KG1 (cell line): ENCODE results near the gene KAT8.
A peak's percentile ranks its signal among the peaks of the same experiment; 100 is the strongest.

ENCODE experiments used
- DNase-seq: peaks from one replicate; lab custom pipeline; 2025; lab: John Stamatoyannopoulos, UW

The KAT8 gene

DNA sequence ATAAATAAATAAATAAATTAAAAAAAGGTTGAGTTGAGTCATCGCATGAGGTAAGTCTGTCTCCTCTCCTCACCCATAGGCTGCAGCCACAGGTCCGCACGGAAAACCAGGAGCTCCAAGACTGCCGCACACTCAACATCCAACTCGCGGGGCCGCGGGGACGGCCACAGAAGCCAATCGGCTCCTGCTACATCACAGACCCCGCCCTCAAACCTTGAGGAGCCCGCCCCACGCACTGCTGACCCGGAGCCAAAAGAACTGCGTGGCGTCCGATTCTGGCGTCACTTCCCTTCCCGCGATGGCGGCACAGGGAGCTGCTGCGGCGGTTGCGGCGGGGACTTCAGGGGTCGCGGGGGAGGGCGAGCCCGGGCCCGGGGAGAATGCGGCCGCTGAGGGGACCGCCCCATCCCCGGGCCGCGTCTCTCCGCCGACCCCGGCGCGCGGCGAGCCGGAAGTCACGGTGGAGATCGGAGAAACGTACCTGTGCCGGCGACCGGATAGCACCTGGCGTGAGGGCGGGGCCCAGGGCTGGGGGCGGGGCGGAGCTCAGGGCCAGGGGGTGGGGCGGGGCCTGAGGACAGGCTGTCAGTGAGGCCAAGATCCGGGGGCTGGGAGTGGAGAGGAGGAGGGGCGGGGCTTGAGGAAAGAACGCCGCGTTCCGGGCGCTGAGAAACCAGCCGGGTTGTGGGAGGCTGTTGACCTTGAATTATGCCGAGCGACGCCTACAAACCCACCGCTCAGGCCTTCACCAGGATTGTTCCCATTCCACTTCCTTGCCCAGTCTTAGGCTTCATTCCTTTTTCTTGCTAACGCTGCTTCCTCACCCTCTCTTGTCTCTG lies at the start of gene KAT8:
Gene KAT8, plus strand, starts transcription at position 281 of the 839 bp plus-strand sequence. Its CDS starts 18 bp downstream, at position 299.
- DNase-seq: peak; percentile 93

DNA sequence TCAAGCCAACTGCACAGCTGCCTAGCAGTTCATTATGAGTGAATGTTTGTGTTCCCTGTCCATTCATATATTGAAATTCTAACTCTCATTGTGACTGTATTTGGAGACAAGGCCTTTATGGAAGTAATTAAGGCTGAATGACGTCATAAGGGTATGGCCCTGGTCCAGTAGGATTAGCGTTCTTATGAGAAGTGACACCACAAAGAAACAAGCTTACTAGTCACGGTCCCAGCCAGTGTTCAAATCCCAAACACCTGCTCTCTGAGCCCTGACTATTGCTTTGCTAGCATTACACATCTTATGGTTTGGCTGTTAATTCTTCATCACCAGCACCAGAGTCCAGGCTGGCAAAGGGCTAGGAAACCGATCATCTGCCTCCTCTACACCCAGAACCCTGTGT lies 45.6 kb upstream of the KAT8 start:
- no peak for DNase-seq

DNA sequence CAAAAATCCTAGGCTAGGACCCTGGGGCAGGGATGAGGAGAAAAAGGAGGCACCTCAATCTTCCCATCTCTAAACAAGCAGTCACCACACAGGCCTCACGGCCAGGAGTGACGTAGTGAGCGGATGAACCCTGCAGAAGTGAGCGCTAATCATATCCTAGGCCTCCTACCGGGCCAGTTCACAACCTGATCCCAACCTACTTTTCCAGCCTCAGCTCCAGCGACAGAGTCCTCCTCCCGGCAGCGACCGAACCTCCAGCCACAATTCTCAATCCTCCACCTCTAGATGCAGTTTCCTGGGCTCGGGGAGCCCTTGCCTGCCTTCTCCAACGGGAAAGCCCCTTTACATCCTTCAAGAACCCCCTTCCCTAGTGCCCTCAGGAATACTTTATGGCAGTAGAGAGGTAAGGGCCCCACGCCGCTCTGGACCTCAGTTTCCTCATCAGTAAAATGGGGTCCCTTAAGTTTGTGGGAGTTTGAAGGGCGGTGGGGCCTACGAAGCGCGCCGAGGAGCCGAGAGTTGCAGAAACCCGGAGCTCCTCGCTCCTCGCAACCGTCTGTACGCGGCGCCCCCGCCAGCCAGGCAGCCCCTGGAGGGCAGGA lies 44.8 kb upstream of the KAT8 start:
- peak; percentile 42 for DNase-seq

DNA sequence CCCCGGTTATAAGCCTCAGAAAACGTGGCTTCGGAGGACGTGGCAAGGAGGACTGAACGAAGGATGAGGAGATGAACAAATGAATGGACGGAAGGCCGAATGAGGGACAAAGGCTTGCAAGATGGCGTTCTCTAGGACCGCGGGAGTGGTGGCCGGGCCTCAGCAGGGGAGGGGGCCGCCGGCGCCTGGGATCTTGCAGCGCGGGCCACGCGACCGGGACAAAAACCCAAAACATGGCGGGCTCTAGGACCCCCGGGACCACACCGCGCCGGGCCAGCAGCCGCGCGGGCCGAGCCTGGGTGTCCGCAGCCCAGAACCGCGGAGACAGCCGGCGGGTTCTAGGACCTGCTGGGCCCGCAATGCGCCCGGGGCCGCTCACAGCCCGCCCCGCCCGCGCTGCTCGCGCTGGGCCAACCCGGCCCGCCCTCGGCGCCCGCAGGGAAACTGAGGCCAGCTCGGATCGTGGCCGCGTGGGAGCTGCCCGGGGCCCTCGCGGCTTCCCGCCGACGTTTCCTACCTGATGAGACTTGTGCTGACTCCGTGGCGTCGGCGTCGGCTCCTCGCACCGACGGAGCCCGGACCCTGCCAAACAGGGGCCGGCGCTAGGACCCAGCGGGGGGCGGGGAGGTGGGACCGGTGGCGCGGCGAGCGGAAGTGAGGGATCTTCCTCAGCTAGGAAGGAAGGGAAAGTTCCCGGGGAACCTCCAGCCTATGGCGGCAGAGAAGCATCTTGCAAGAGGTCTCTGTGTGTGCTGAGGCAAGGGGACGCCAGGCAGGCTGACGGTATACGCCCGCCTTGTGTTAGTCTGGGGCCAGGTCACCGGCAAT lies 44.1 kb upstream of the KAT8 start:
- peak; percentile 83 for DNase-seq

DNA sequence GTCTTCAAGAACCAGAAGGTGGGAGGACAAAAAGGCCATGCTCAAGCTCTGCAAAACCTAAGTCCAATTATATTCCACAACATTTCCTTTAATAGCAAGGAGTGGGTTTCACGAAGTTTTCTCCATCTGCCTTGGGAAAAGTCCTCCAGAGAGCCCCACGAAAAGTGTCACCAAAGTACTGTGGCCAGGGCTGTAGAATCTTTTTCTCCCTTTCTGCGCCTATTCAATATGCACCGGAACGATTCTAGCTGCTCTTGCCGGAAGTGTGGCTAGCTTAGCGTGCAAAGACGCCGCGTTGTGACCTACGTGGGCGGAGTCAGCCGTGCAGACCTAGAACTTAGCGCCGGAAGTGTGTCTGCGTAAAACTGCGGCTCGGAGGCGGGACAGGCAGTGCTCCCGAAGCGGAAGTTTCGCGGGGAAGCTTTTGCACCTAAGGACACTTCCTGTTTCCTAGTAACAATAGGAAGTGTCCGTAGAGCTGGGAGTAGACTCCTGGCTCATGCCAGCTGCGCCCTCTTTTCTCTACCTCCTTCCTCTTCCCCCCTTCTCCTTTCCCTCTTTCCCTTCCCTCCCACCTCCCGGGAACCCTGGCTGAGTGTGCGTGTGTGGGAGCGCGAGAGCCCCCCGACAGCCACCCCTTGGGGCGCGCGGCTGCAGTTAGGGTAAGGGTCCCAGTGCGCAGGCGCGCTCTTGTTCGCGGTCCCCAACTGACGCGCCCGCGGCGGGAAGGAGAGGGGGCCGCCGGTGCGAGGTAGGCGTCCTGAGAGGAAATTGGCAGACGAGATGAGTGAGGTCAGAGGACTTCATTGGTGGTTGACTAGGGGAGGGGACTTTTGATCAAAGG lies 43.3 kb upstream of the KAT8 start, which contains the start of the genes ZNF646 and ZNF668:
Gene ZNF646, plus strand, starts transcription at position 453 of the 844 bp plus-strand sequence. CDS start 1,903 bp downstream, outside the sequence.
Gene ZNF668, minus strand, starts transcription at position 271 of the 844 bp plus-strand sequence. CDS start 9,781 bp downstream, outside the sequence.
- DNase-seq: peak; percentile 99

DNA sequence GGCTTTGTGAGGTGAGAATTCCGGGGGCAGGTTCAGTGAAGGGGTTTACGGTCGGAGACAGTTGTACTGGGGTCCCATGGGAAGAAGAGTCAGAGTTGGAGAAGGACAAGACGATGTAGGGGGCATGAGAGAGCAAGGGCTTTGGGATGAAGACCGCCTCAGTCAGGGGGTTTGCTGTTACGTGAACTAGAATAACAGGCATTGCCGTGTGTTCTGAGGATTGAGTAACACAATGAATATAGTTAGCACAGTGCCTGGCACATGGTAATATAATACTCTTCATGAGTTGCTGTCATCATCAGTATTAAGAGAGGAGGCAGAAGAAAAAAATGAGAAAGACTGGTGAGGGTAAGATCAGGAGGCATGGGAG lies 42.7 kb upstream of the KAT8 start:
- DNase-seq: no peak

DNA sequence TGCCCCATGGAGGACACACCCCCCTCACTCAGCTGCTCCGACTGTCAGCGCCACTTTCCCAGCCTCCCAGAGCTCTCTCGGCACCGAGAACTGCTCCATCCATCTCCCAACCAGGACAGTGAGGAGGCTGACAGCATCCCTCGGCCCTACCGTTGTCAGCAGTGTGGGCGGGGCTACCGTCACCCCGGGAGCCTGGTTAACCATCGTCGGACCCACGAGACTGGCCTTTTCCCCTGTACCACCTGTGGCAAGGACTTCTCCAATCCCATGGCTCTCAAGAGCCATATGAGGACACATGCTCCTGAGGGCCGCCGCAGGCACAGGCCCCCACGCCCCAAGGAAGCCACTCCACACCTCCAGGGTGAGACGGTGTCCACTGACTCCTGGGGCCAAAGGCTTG lies 41.1 kb upstream of the KAT8 start:
- DNase-seq: no peak

DNA sequence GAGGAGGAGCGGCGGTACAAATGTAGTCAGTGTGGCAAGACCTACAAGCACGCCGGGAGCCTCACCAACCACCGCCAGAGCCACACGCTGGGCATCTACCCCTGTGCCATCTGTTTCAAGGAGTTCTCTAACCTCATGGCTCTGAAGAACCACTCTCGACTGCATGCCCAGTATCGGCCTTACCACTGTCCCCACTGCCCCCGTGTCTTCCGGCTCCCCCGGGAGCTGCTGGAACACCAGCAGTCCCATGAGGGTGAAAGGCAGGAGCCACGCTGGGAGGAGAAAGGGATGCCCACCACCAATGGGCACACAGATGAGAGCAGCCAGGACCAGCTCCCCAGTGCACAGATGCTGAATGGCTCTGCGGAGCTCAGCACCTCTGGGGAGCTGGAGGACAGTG lies 40.4 kb upstream of the KAT8 start:
- no peak for DNase-seq

DNA sequence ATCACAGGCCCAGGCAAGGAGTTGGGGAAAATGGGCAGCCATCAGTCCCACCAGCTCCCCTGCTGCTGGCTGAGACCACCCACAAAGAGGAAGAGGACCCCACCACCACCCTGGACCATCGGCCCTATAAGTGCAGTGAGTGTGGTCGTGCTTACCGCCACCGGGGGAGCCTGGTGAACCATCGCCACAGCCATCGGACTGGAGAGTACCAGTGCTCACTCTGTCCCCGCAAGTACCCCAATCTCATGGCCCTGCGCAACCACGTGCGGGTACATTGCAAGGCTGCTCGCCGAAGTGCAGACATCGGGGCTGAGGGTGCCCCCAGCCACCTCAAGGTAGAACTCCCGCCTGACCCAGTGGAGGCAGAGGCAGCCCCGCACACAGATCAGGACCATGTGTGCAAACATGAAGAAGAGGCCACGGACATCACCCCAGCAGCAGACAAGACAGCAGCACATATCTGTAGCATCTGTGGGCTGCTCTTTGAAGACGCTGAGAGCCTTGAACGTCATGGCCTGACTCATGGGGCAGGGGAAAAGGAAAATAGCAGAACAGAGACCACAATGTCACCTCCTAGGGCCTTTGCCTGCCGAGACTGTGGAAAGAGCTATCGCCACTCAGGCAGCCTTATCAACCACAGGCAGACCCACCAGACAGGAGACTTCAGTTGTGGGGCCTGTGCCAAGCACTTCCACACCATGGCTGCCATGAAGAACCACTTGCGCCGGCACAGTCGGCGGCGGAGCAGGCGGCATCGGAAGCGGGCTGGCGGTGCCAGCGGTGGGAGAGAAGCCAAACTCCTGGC lies 39.7 kb upstream of the KAT8 start:
- no peak for DNase-seq

DNA sequence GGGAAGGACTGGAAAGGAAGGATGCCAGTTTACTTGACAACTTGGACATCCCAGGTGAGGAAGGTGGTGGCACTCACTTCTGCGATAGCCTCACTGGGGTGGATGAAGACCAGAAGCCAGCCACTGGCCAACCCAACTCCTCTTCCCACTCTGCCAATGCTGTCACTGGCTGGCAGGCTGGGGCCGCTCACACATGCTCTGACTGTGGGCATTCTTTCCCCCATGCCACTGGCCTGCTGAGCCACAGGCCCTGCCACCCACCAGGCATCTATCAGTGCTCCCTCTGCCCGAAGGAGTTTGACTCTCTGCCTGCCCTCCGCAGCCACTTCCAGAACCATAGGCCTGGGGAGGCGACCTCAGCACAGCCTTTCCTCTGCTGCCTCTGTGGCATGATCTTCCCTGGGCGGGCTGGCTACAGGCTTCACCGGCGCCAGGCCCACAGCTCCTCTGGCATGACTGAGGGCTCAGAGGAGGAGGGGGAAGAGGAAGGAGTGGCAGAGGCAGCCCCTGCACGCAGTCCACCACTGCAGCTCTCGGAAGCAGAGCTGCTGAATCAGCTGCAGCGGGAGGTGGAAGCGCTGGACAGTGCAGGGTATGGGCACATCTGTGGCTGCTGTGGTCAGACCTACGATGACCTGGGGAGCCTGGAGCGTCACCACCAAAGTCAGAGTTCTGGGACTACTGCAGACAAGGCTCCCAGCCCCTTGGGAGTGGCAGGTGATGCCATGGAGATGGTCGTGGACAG lies 38.7 kb upstream of the KAT8 start:
- DNase-seq: no peak

DNA sequence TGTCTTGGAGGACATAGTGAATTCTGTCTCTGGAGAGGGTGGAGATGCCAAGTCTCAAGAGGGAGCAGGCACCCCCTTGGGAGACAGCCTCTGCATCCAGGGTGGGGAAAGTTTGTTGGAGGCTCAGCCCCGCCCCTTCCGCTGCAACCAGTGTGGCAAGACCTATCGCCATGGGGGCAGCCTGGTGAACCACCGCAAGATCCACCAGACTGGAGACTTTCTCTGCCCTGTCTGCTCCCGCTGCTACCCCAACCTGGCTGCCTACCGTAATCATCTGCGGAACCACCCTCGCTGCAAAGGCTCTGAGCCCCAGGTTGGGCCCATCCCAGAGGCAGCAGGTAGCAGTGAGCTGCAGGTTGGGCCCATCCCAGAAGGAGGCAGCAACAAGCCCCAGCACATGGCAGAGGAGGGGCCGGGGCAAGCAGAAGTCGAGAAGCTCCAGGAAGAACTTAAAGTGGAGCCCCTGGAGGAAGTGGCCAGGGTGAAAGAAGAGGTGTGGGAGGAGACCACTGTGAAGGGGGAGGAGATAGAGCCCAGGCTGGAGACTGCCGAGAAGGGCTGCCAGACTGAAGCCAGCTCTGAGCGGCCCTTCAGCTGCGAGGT lies 38.0 kb upstream of the KAT8 start:
- no peak for DNase-seq

DNA sequence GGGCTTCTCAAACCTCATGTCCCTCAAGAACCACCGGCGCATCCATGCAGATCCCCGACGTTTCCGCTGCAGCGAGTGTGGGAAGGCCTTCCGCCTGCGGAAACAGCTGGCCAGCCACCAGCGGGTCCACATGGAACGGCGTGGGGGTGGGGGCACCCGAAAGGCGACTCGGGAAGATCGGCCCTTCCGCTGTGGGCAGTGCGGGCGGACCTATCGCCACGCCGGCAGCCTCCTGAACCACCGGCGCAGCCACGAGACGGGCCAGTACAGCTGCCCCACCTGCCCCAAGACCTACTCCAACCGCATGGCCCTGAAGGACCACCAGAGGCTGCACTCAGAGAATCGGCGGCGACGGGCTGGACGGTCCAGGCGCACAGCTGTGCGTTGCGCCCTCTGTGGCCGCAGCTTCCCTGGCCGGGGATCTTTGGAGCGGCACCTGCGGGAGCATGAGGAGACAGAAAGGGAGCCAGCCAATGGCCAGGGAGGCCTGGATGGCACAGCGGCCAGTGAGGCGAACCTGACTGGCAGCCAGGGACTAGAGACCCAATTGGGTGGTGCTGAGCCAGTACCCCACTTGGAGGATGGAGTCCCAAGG lies 37.3 kb upstream of the KAT8 start:
- DNase-seq: no peak

DNA sequence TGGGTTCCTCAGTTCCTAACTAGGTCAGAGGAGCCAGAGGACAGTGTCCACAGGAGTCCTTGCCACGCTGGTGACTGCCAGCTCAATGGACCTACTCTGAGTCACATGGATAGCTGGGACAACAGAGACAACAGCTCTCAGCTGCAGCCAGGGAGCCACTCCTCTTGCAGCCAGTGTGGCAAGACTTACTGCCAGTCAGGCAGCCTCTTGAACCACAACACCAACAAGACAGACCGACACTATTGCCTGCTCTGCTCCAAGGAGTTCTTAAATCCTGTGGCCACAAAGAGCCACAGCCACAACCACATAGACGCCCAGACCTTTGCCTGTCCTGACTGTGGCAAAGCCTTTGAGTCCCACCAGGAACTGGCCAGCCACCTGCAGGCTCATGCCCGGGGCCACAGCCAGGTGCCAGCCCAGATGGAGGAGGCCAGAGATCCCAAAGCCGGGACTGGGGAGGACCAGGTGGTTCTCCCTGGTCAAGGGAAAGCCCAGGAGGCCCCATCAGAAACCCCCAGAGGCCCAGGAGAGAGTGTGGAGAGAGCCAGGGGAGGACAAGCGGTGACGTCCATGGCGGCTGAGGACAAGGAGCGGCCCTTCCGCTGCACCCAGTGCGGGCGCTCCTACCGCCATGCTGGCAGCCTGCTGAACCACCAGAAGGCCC lies 36.6 kb upstream of the KAT8 start:
- DNase-seq: no peak

DNA sequence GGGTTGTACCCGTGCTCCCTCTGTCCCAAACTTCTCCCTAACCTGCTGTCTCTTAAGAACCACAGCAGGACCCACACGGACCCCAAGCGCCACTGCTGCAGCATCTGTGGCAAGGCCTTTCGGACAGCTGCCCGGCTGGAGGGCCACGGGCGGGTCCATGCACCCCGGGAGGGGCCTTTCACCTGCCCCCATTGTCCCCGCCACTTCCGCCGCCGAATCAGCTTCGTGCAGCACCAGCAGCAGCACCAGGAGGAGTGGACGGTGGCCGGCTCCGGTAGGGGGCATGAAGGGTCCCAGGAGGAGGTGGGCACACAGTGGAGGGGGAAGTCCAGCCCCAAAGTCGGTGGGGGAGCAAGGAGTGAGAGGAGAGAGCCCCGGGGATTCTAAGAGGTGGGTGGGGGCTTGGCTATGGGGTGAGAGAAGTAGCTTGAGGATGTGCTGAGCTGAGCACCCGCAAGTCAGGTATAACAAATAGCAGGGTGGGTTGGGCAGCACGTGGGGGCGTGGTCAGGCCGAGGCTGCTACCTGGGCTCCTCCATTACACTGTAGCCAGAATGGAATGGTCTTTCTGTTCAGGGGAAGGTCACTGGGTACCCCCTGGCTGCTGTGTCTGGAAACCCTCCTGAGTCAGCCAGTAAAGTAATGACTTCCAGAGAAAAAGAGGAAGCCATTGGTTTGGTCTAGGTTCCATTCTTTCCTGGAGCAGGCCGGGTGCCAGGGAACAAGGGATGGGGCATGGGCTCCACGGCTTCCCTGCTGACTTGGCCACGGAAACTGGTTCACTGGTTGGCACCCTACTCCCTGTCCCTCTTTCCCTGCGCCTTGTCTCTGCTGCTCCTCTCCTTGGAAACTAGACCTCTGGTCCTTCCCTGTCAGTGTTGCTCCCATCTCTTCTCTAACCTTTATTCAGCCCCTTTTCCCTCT lies 35.8 kb upstream of the KAT8 start:
- DNase-seq: no peak

DNA sequence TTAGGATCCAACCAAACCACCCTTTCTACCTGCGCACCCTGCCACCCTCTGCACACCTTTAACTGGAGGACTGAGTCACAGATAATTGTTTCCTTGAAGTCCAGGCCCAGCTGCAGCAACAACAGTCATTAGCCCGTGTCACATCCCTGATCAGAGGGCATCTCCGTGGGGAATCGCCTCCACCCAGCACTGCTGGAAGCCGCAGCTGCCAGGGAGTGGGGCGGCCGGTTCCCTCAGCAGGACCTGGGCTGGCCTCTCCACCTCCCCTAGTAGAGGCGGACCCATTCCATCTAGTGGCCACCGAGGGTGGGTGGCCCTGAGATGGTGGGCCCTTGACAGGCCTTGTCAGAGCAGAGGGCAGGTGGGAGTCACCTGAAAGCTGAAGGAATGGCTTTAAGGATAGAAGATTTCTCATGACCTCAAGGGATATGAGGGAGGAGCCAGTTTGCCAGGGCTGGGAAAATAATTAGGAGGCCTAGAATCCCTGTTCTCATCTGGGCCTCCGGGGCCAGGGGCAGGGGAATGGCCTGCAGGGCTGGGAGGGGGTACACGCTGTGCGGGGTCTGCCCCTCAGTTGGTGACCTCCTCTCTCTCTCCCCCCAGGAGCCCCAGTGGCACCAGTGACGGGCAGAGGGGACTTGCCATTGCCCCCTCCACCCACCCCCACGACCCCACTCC lies 35.0 kb upstream of the KAT8 start:
- DNase-seq: no peak

DNA sequence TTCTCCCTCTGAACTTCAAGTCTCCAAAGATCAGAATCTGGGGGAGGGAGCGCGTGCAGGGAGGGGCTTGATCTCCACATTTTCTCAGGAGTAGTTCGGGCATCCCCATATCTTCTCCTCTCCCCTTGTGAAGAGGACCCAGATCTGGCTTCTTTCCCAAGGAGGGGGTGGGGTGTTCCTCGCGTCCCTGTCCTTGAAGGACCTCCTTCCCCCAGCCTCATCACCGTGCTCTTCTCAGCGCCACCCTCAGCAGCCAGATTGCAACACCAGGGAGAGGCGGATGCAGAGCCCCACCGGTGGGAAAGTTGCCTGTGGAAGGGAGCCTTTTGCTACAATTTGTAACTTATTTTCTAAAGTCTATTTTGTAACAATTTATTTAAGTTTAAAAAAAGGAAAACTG lies 34.4 kb upstream of the KAT8 start:
- no peak for DNase-seq

DNA sequence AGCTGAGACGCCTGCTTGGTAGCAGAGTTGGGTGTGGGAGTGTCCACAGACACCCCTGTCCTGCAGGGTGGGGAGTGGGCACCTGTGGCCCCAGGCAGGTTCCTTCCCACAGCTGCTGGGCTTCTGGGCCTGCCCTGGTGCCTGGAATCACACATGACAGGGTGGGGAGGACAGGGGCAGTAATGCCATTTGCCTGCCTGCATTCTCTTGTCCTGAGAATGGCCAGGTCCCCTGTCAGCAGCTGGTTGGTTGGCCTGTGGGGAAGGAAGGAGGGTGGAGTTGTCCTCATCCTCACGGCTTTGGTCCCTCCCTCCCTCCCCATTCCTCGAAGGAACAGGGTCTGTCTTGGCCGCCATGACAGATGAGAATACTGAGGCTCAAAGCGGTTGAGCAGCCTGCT lies 33.9 kb upstream of the KAT8 start:
- no peak for DNase-seq
